NCI-H2227 treated with DMSO at 0.1 percent for 48 hours (cell line): ENCODE results near the gene FGF18.
"Not testable (repeated sequence)": the region's sequence is repeated elsewhere in the genome, so short reads cannot be mapped to it uniquely, and the experiment has no call there.

ENCODE experiments used
- DNase-seq: peaks from one replicate; lab custom pipeline; 2025; lab: John Stamatoyannopoulos, UW

The FGF18 gene

DNA sequence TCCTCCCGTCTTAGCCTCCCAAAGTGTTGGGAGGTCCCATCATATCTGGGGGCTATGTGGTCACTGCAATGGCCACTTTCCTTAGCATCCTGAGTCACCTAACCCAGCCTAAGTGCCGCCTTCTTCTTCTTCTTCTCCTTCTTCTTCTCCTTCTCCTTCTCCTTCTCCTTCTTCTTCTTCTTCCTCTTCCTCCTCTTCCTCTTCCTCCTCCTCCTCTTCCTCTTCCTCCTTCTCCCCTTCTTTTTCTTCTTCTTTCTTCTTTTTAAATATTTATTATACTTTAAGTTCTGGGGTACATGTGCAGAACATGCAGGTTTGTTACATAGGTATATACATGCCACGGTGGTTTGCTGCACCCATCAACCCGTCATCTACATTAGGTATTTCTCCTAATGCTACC, 78.0 kb downstream of the FGF18 start:
- not testable (repeated sequence) for DNase-seq

DNA sequence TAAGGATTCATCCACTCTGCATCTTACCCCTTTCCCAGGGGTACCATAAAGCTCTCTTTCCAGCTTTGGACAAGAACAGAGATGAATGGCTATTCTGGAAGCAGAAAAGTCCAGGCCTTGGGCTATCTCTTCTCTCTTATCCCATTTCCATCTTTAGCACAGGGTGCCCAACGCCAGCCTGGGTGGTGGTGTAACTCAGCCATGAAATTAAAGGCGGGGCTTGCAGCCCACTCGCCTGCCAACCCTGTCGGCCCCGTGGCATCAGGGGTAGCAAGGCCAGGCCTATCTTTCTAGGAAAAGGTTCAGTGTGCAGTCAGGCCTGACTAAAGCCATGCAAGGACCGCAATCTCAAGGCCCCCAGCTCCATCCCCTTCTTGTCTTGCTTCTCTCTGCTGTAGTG, 78.7 kb downstream of the FGF18 start:
- DNase-seq = no peak

DNA sequence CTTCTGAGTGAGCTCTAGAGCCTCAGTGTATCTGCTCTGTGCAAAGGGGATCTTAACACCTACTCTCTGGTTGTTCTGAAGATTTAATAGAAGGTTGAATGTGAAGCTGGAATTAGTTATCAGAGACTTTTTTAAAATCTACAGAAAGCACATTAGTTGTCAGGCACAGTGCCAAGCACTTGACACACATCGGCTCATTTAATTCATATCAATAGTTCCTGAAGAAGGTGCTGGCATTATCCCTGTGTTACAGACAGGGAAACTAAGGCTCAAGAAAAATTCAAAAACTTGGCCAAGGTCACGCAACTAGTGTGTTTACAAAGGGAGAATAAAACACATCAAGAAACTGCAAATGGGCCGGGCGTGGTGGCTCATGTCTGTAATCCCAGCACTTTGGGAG, 80.2 kb downstream of the FGF18 start:
- DNase-seq = no peak

GRCh38 chr5:171505473-171506043, 86.1 kb downstream of the FGF18 start:
- DNase-seq = no peak

GRCh38 chr5:171506951-171507350, 87.5 kb downstream of the FGF18 start:
- DNase-seq = no peak
